Measurements from ENCODE around the gene ITPR2.

Gene ITPR2

GRCh38 chr12:26406813-26407212 is 426.2 kb downstream of the ITPR2 start:
- no peak for DNase-seq (ENCODE audit: low read depth in 2 of 2)

GRCh38 chr12:26406391-26406790 is 426.6 kb downstream of the ITPR2 start:
- no peak for DNase-seq (ENCODE audit: low read depth in 2 of 2)

- no peak for DNase-seq (ENCODE audit: low read depth in 2 of 2)
Measured at GRCh38 chr12:26403601-26404000, 429.4 kb downstream of the ITPR2 start.

- DNase-seq (ENCODE audit: low read depth in 2 of 2) = no peak
Measured at GRCh38 chr12:26402648-26403047, 430.3 kb downstream of the ITPR2 start.

GRCh38 chr12:26401874-26402273 is 431.1 kb downstream of the ITPR2 start:
- DNase-seq (ENCODE audit: low read depth in 2 of 2) = no peak

GRCh38 chr12:26400627-26401026 is 432.4 kb downstream of the ITPR2 start:
- no peak for DNase-seq (ENCODE audit: low read depth in 2 of 2)

- no peak for DNase-seq (ENCODE audit: low read depth in 2 of 2)
Measured at GRCh38 chr12:26399381-26399780, 433.6 kb downstream of the ITPR2 start.

GRCh38 chr12:26396402-26396801 is 436.6 kb downstream of the ITPR2 start:
- no peak for DNase-seq (ENCODE audit: low read depth in 2 of 2)

GRCh38 chr12:26389343-26389742 is 443.7 kb downstream of the ITPR2 start:
- no peak for DNase-seq (ENCODE audit: low read depth in 2 of 2)

- DNase-seq (ENCODE audit: low read depth in 2 of 2) = no peak
Measured at GRCh38 chr12:26384536-26384935, 448.5 kb downstream of the ITPR2 start.

- DNase-seq (ENCODE audit: low read depth in 2 of 2) = no peak
Measured at GRCh38 chr12:26383041-26383440, 450.0 kb downstream of the ITPR2 start.

GRCh38 chr12:26380897-26381296 is 452.1 kb downstream of the ITPR2 start:
- no peak for DNase-seq (ENCODE audit: low read depth in 2 of 2)

- no peak for DNase-seq (ENCODE audit: low read depth in 2 of 2)
Measured at GRCh38 chr12:26379777-26380467, 453.1 kb downstream of the ITPR2 start.

- no peak for DNase-seq (ENCODE audit: low read depth in 2 of 2)
Measured at GRCh38 chr12:26378711-26379110, 454.3 kb downstream of the ITPR2 start.

GRCh38 chr12:26374934-26375680 is 457.9 kb downstream of the ITPR2 start:
- no peak for DNase-seq (ENCODE audit: low read depth in 2 of 2)

- DNase-seq (ENCODE audit: low read depth in 2 of 2) = no peak
Measured at GRCh38 chr12:26373606-26374495, 459.1 kb downstream of the ITPR2 start.

- DNase-seq (ENCODE audit: low read depth in 2 of 2) = no peak
Measured at GRCh38 chr12:26372866-26373265, 460.1 kb downstream of the ITPR2 start.

GRCh38 chr12:26370098-26370497 is 462.9 kb downstream of the ITPR2 start:
- DNase-seq (ENCODE audit: low read depth in 2 of 2) = no peak

- DNase-seq (ENCODE audit: low read depth in 2 of 2) = no peak
Measured at GRCh38 chr12:26369588-26369987, 463.4 kb downstream of the ITPR2 start.

GRCh38 chr12:26367991-26368730 is 464.8 kb downstream of the ITPR2 start:
- no peak for DNase-seq (ENCODE audit: low read depth in 2 of 2)

GRCh38 chr12:26361964-26362363 is 471.0 kb downstream of the ITPR2 start:
- DNase-seq (ENCODE audit: low read depth in 2 of 2) = no peak

GRCh38 chr12:26360062-26360461 is 472.9 kb downstream of the ITPR2 start:
- no peak for DNase-seq (ENCODE audit: low read depth in 2 of 2)
